AG10803 (cell line): ENCODE results near the gene DAZ1.
"Not testable (repeated sequence)": the region's sequence is repeated elsewhere in the genome, so short reads cannot be mapped to it uniquely, and the experiment has no call there.

ENCODE experiments used
- DNase-seq: peaks from one replicate; pipeline ENCODE4 v3.0.0; 2010; ENCODE audit warnings: low read depth
- H3K4me3 ChIP-seq: 2 replicates; pipeline ENCODE4 v1.5.1; 2011; ENCODE audit warnings: mild to moderate bottlenecking, low read length, control low read depth

Gene DAZ1, protein sequence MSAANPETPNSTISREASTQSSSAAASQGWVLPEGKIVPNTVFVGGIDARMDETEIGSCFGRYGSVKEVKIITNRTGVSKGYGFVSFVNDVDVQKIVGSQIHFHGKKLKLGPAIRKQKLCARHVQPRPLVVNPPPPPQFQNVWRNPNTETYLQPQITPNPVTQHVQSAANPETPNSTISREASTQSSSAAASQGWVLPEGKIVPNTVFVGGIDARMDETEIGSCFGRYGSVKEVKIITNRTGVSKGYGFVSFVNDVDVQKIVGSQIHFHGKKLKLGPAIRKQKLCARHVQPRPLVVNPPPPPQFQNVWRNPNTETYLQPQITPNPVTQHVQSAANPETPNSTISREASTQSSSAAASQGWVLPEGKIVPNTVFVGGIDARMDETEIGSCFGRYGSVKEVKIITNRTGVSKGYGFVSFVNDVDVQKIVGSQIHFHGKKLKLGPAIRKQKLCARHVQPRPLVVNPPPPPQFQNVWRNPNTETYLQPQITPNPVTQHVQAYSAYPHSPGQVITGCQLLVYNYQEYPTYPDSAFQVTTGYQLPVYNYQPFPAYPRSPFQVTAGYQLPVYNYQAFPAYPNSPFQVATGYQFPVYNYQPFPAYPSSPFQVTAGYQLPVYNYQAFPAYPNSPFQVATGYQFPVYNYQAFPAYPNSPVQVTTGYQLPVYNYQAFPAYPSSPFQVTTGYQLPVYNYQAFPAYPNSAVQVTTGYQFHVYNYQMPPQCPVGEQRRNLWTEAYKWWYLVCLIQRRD

GRCh38 chrY:23198908-23199307 lies at the start of gene DAZ1:
Gene DAZ1 (minus strand): TSS chrY:23199008. CDS start chrY:23198800, 208 bp downstream.
- DNase-seq, H3K4me3 ChIP-seq: not testable (repeated sequence)

DNA sequence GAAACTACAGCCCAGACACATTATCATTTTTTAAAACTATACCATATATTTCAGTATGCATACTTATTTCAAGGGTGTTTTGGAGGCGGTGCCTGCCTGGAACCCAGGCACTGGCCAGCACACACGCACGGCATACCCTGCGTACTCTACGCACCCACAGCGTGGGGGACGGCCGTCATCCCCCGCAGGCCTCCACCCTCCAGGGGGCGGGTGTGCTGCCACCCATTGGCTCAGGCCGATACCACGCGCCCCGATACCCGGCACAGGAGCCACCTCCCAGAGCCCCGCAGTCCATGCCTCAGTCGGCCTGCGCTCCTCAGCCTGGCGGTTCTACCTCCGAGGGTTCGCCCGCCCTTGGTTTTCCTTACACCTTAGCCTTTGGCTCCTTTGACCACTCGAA lies 20.4 kb upstream of the DAZ1 start, which contains the start of gene DAZ2:
Gene DAZ2, plus strand, starts transcription at position 301 of the 400 bp plus-strand sequence. CDS start 208 bp downstream, outside the sequence.
- DNase-seq, H3K4me3 ChIP-seq: not testable (repeated sequence)

GRCh38 chrY:23210681-23211080 lies 11.9 kb upstream of the DAZ1 start:
- DNase-seq, H3K4me3 ChIP-seq: not testable (repeated sequence)

GRCh38 chrY:23209802-23210495 lies 11.1 kb upstream of the DAZ1 start:
- not testable (repeated sequence) for DNase-seq, H3K4me3 ChIP-seq

- not testable (repeated sequence) for DNase-seq, H3K4me3 ChIP-seq
These were observed 8.6 kb upstream of the DAZ1 start for GRCh38 chrY:23207455-23207854.
